DOHH2 (cell line): Measurements from ENCODE around the gene RANBP10.

Source experiments
- H3F3A ChIP-seq: fragments of 200-600 bp; sonication (generic), shearing (Covaris generic); 2 replicates; pipeline ENCODE4 v1.6.0; 2016; ENCODE audit warnings: antibody characterized with exemption, mild to moderate bottlenecking; ENCODE audit not compliant: control insufficient read depth, insufficient read depth
- H3K27ac ChIP-seq: fragments of 200-600 bp; sonication (generic); 2 replicates; pipeline ENCODE4 v1.5.1; 2014; ENCODE audit warnings: low read depth, mild to moderate bottlenecking, low read length, moderate library complexity
- H3K27me3 ChIP-seq: fragments of 200-600 bp; sonication (generic); 2 replicates; pipeline ENCODE4 v1.6.1; 2014; ENCODE audit warnings: mild to moderate bottlenecking, low read length, mixed read lengths; ENCODE audit not compliant: control insufficient read depth
- H3K36me3 ChIP-seq: fragments of 200-600 bp; sonication (generic); 2 replicates; pipeline ENCODE4 v1.6.1; 2014; ENCODE audit warnings: mild to moderate bottlenecking, low read length, moderate library complexity, mixed read lengths; ENCODE audit not compliant: control insufficient read depth
- H3K4me1 ChIP-seq: fragments of 200-600 bp; sonication (generic); 2 replicates; pipeline ENCODE4 v1.6.1; 2014; ENCODE audit warnings: mild to moderate bottlenecking, low read length, mixed read lengths; ENCODE audit not compliant: control insufficient read depth
- H3K4me2 ChIP-seq: fragments of 200-600 bp; sonication (generic); 2 replicates; pipeline ENCODE4 v1.6.0; 2014; ENCODE audit warnings: mild to moderate bottlenecking, low read length, moderate library complexity
- H3K4me3 ChIP-seq: fragments of 200-600 bp; sonication (generic); 2 replicates; pipeline ENCODE4 v1.5.1; 2014; ENCODE audit warnings: mild to moderate bottlenecking, low read length, mixed read lengths
- H3K79me2 ChIP-seq: fragments of 200-600 bp; sonication (generic); 2 replicates; pipeline ENCODE4 v1.6.1; 2014; ENCODE audit warnings: mild to moderate bottlenecking, low read length, mixed read lengths; ENCODE audit not compliant: control insufficient read depth
- H3K9me2 ChIP-seq: fragments of 200-600 bp; sonication (generic); replicated peaks from 2 replicates; pipeline ENCODE4 v1.6.1; 2014; ENCODE audit warnings: mild to moderate bottlenecking, low read length, mixed read lengths; ENCODE audit not compliant: control insufficient read depth
- H3K9me3 ChIP-seq: fragments of 200-600 bp; sonication (generic); 2 replicates; pipeline ENCODE4 v1.6.1; 2014; ENCODE audit warnings: antibody characterized with exemption, low read length, mixed read lengths; ENCODE audit not compliant: control insufficient read depth, insufficient read depth
- H4K20me1 ChIP-seq: fragments of 200-600 bp; sonication (generic); 2 replicates; pipeline ENCODE4 v1.6.0; 2014; ENCODE audit warnings: low read depth, mild to moderate bottlenecking, antibody characterized with exemption, low read length, moderate library complexity; ENCODE audit not compliant: control insufficient read depth, insufficient read depth
- EZH2phosphoT487 ChIP-seq: fragments of 200-600 bp; sonication (generic); IDR thresholded peaks from 2 replicates; pipeline ENCODE4 v1.6.1; 2017; ENCODE audit warnings: borderline replicate concordance, mild to moderate bottlenecking, antibody characterized with exemption, low read length, moderate library complexity, mixed read lengths
- TF ChIP-seq, protein P1 (sequence below): fragments of 200-600 bp; sonication (generic); IDR thresholded peaks from one replicate; pipeline ENCODE4 v1.5.1; 2014; ENCODE audit warnings: antibody characterized with exemption, mild to moderate bottlenecking, low read depth, low read length; ENCODE audit not compliant: poor library complexity, severe bottlenecking

RANBP10 gene

GRCh38 chr16:67704110-67704509 lies 102.2 kb downstream of the RANBP10 start:
- no peaks in the 10 kb centered on the region for H3K9me2 ChIP-seq
- no peaks in the 10 kb centered on the region; the same call in 1 of the 2 replicates for H3K36me3 ChIP-seq
- H3K27me3 ChIP-seq: no peaks in the 10 kb centered on the region
- no peak overlapping the region for H3K4me2 ChIP-seq
- peaks cover 7% of the 10 kb centered on the region; the same call in 1 of the 2 replicates for H3K9me3 ChIP-seq
- H3K4me3 ChIP-seq: no peak overlapping the region
- H3K27ac ChIP-seq: no peak overlapping the region
- peaks cover 34% of the 10 kb centered on the region for H3K79me2 ChIP-seq
- TF ChIP-seq EZH2phosphoT487: no peak
- TF ChIP-seq, protein P1, sequence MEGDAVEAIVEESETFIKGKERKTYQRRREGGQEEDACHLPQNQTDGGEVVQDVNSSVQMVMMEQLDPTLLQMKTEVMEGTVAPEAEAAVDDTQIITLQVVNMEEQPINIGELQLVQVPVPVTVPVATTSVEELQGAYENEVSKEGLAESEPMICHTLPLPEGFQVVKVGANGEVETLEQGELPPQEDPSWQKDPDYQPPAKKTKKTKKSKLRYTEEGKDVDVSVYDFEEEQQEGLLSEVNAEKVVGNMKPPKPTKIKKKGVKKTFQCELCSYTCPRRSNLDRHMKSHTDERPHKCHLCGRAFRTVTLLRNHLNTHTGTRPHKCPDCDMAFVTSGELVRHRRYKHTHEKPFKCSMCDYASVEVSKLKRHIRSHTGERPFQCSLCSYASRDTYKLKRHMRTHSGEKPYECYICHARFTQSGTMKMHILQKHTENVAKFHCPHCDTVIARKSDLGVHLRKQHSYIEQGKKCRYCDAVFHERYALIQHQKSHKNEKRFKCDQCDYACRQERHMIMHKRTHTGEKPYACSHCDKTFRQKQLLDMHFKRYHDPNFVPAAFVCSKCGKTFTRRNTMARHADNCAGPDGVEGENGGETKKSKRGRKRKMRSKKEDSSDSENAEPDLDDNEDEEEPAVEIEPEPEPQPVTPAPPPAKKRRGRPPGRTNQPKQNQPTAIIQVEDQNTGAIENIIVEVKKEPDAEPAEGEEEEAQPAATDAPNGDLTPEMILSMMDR: no peak
- H4K20me1 ChIP-seq: no peaks in the 10 kb centered on the region
- H3F3A ChIP-seq: no peaks in the 10 kb centered on the region
- H3K4me1 ChIP-seq: no peaks in the 10 kb centered on the region

DNA sequence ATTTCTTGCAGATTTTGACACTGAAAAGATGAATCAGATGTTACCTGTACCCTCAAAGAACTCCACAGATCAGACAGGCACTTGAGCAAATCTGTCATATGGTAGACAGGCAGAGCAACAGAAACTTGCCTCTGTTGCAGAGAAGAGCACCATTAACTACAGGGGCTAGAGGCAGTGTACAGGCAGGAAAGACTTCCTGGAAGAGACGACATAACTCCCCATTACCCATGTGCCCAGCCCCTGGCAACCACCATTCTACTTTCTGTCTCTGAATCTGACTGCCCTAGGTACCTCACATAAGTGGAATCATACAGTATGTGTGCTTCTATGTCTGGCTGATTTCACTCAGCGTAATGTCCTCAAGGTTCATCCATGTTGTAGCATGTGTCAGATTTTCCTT lies 102.7 kb downstream of the RANBP10 start:
- Histone ChIP-seq H3K27ac (no peak overlapping the region), H3K9me3 (peaks cover 7% of the 10 kb centered on the region; the same call in 1 of the 2 replicates), H3K27me3 (no peaks in the 10 kb centered on the region), H3K79me2 (peaks cover 29% of the 10 kb centered on the region), H3K4me1 (no peaks in the 10 kb centered on the region), H3K9me2 (no peaks in the 10 kb centered on the region), H3K4me3 (no peak overlapping the region), H4K20me1 (no peaks in the 10 kb centered on the region), H3K36me3 (no peaks in the 10 kb centered on the region; the same call in 1 of the 2 replicates), H3F3A (no peaks in the 10 kb centered on the region), H3K4me2 (no peak overlapping the region)
- TF ChIP-seq EZH2phosphoT487: no peak
- TF ChIP-seq, protein P1: no peak

DNA sequence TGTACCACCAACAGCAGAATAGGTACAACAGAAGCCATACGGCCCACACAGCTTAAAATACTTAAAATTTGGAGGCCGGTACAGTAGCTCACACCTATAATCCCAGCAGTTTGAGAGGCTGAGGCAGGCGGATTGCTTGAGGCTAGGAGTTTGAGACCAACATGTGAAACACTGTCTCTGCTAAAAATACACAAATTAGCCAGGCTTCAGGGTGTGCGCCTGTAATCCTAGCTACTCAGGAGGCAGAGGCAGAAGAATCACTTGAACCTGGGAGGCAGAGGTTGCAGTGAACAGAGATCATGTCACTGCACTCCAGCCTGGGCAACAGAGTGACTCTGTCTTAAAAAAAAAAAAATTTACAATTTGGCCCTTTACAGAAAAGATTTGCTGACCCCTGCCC lies 104.2 kb downstream of the RANBP10 start:
- Histone ChIP-seq H3K27ac (no peak overlapping the region), H3K27me3 (no peaks in the 10 kb centered on the region), H3K4me1 (no peaks in the 10 kb centered on the region), H3K9me2 (no peaks in the 10 kb centered on the region), H3K4me2 (no peak overlapping the region), H3F3A (no peaks in the 10 kb centered on the region), H4K20me1 (no peaks in the 10 kb centered on the region), H3K4me3 (no peak overlapping the region), H3K36me3 (no peaks in the 10 kb centered on the region; the same call in 1 of the 2 replicates), H3K79me2 (peaks cover 19% of the 10 kb centered on the region), H3K9me3 (peaks cover 7% of the 10 kb centered on the region; the same call in 1 of the 2 replicates)
- TF ChIP-seq, protein P1: no peak
- no peak for TF ChIP-seq EZH2phosphoT487

GRCh38 chr16:67701420-67701819 lies 104.9 kb downstream of the RANBP10 start:
- Histone ChIP-seq H3K9me2 (no peaks in the 10 kb centered on the region), H3K36me3 (no peaks in the 10 kb centered on the region; the same call in 1 of the 2 replicates), H4K20me1 (no peaks in the 10 kb centered on the region), H3K4me3 (no peak overlapping the region), H3K4me1 (no peaks in the 10 kb centered on the region), H3K27me3 (no peaks in the 10 kb centered on the region), H3K4me2 (no peak overlapping the region), H3K9me3 (peaks cover 7% of the 10 kb centered on the region; the same call in 1 of the 2 replicates), H3F3A (no peaks in the 10 kb centered on the region), H3K79me2 (peaks cover 16% of the 10 kb centered on the region), H3K27ac (no peak overlapping the region)
- TF ChIP-seq, protein P1: no peak
- no peak for TF ChIP-seq EZH2phosphoT487
